SK-N-SH (cell line): Measurements from ENCODE around the gene PCNX1. TPM values are rescaled to one million over a fixed set of nuclear protein-coding genes. Genes with fewer than 3 reads are reported as not detected.
"Not testable (repeated sequence)": the region's sequence is repeated elsewhere in the genome, so short reads cannot be mapped to it uniquely, and the experiment has no call there.

Experiments
- CTCF ChIA-PET: fragments of 300-600, 350-600 bp; formaldehyde crosslinking; extraction: SDS; loops from one replicate; lab custom pipeline; 2021; lab: Yijun Ruan, JAX
- POLR2A ChIA-PET: fragments of 350-600 bp; sonication (Branson Sonifier 250); formaldehyde crosslinking; extraction: SDS; loops from one replicate; lab custom pipeline; 2020; ENCODE audit warnings: antibody characterized with exemption, inconsistent platforms; lab: Yijun Ruan, JAX
- DNase-seq: peaks from one replicate; pipeline ENCODE4 v3.0.0; 2012
- H2AFZ ChIP-seq: fragments of 200-600 bp; sonication (generic); 2 replicates; pipeline ENCODE4 v1.8.1; 2016; ENCODE audit warnings: antibody characterized with exemption, mild to moderate bottlenecking, low read depth
- H3F3A ChIP-seq: fragments of 200-600 bp; sonication (generic); replicated peaks from 2 replicates; pipeline ENCODE3; 2016; ENCODE audit warnings: antibody characterized with exemption, mild to moderate bottlenecking; ENCODE audit not compliant: insufficient read depth
- H3K27ac ChIP-seq, 2 experiments: fragments of 200-500 bp in 1 of 2; fragments of 200-600 bp in 1 of 2; sonication (Bioruptor generic) in 1 of 2; sonication (generic), shearing (Covaris generic) in 1 of 2; 2 replicates each; pipeline versions ENCODE4 v1.5.1 to v1.6.1; 2014 to 2016; ENCODE audit warnings: low read depth in 2 of 2, inconsistent platforms in 1 of 2, low read length in 1 of 2, mild to moderate bottlenecking in 1 of 2, mixed read lengths in 1 of 2
- H3K27me3 ChIP-seq: fragments of 200-600 bp; sonication (generic), shearing (Covaris generic); 2 replicates; pipeline ENCODE4 v1.6.1; 2016; ENCODE audit warnings: mixed run types; ENCODE audit not compliant: insufficient read depth
- H3K36me3 ChIP-seq, 2 experiments: fragments of 200-500 bp in 1 of 2; fragments of 200-600 bp in 1 of 2; sonication (Bioruptor generic) in 1 of 2; sonication (generic) in 1 of 2; replicated peaks in 1 of 2; 2 replicates each; pipeline versions ENCODE3 to v1.5.1; 2014 to 2016; ENCODE audit warnings: low read length in 1 of 2, mild to moderate bottlenecking in 1 of 2; ENCODE audit not compliant: insufficient read depth in 2 of 2, control insufficient read depth in 1 of 2
- H3K4me1 ChIP-seq, 2 experiments: fragments of 200-500 bp in 1 of 2; fragments of 200-600 bp in 1 of 2; sonication (Bioruptor generic) in 1 of 2; sonication (generic), shearing (Covaris generic) in 1 of 2; 2 replicates each; pipeline versions ENCODE4 v1.5.1 to v1.6.1; 2014 to 2016; ENCODE audit warnings: low read depth in 1 of 2, low read length in 1 of 2, mixed run types in 1 of 2; ENCODE audit not compliant: insufficient read depth in 2 of 2, control insufficient read depth in 1 of 2
- H3K4me2 ChIP-seq: fragments of 200-600 bp; sonication (generic), shearing (Covaris generic); 2 replicates; pipeline ENCODE4 v1.6.1; 2017; ENCODE audit warnings: mixed run types
- H3K4me3 ChIP-seq, 2 experiments: fragments of 200-500 bp in 1 of 2; fragments of 200-600 bp in 1 of 2; sonication (Bioruptor generic) in 1 of 2; sonication (generic), shearing (Covaris generic) in 1 of 2; 2 replicates each; pipeline versions ENCODE4 v1.5.1 to v1.8.1; 2014 to 2016; ENCODE audit warnings: low read depth in 2 of 2, inconsistent platforms in 1 of 2, low read length in 1 of 2, mild to moderate bottlenecking in 1 of 2, mixed read lengths in 1 of 2, moderate library complexity in 1 of 2
- H3K79me2 ChIP-seq: fragments of 200-600 bp; sonication (generic); 2 replicates; pipeline ENCODE4 v1.8.1; 2017; ENCODE audit warnings: mild to moderate bottlenecking; ENCODE audit not compliant: insufficient read depth
- H3K9ac ChIP-seq: fragments of 200-600 bp; sonication (generic); 2 replicates; pipeline ENCODE4 v1.6.1; 2017; ENCODE audit warnings: mixed run types
- H3K9me2 ChIP-seq: fragments of 200-600 bp; sonication (generic); 2 replicates; pipeline ENCODE4 v1.6.1; 2017; ENCODE audit warnings: mixed run types
- H3K9me3 ChIP-seq: fragments of 200-600 bp; sonication (generic); 2 replicates; pipeline ENCODE4 v1.6.1; 2017; ENCODE audit warnings: mixed run types, mild to moderate bottlenecking, moderate library complexity
- H4K20me1 ChIP-seq: fragments of 200-600 bp; sonication (generic); 2 replicates; pipeline ENCODE4 v1.6.1; 2017; ENCODE audit warnings: mild to moderate bottlenecking, mixed run types; ENCODE audit not compliant: insufficient read depth
- CHD2 ChIP-seq: fragments of 150-350 bp; IDR thresholded peaks from 2 replicates; pipeline ENCODE4 v1.6.1; 2018; ENCODE audit warnings: low read length; ENCODE audit not compliant: partially characterized antibody
- FOXJ3 ChIP-seq: sonication (generic); formaldehyde crosslinking; IDR thresholded peaks from 2 replicates; pipeline ENCODE4 v1.5.1; 2020; ENCODE audit warnings: mild to moderate bottlenecking, missing genetic modification reagents
- MEF2A ChIP-seq: IDR thresholded peaks from 2 replicates; pipeline ENCODE4 v1.4.0; 2012; ENCODE audit warnings: low read depth, borderline replicate concordance
- MXI1 ChIP-seq: IDR thresholded peaks from 2 replicates; pipeline ENCODE4 v1.6.1; 2012; ENCODE audit warnings: mild to moderate bottlenecking, low read depth, low read length, improper control_type of control experiment
- RCOR1 ChIP-seq: fragments of 150-350 bp; IDR thresholded peaks from 2 replicates; pipeline ENCODE4 v1.6.1; 2017; ENCODE audit warnings: antibody characterized with exemption, low read length
- RFX5 ChIP-seq: IDR thresholded peaks from 2 replicates; pipeline ENCODE4 v1.6.1; 2012; ENCODE audit warnings: mild to moderate bottlenecking, improper control_type of control experiment, low read length
- USF2 ChIP-seq: fragments of 150-350 bp; IDR thresholded peaks from 2 replicates; pipeline ENCODE4 v1.6.1; 2017; ENCODE audit warnings: antibody characterized with exemption, low read length, low read depth, borderline replicate concordance
- WGBS: methylation state at CpG from one replicate; pipeline ENCODE4 v1.1.6; 2017; ENCODE audit warnings: low lambda C conversion rate; 5-methylcytosine and 5-hydroxymethylcytosine counted together
- polyA plus RNA-seq, 3 experiments: library from polyadenylated mRNA; depleted of rRNA; stranded (reverse); fragments of >200 nt; gene quantifications; 2 replicates each; pipeline ENCODE4 v1.2.3, GENCODE V29; 2012
- TF ChIP-seq, protein P1 (sequence below): IDR thresholded peaks from 2 replicates; pipeline ENCODE4; 2012
- TF ChIP-seq, protein P2 (sequence below): fragments of 150-350 bp; IDR thresholded peaks from 2 replicates; pipeline ENCODE4 v1.6.1; 2016; ENCODE audit warnings: mild to moderate bottlenecking, low read depth, low read length

PCNX1 gene
- polyA plus RNA-seq, 1 of the 3 experiments (the other 2 are of a cell fraction), result 9.4 TPM

GRCh38 chr14:70858641-70859040, 48.6 kb upstream of the PCNX1 start:
- POLR2A ChIA-PET, result no interaction called here
- no peak overlapping the region for H3K27ac ChIP-seq
- WGBS, result 78% methylated on average over 5 of the region's 5 CpGs

GRCh38 chr14:70866992-70867391, 40.3 kb upstream of the PCNX1 start:
- H4K20me1 ChIP-seq, H3K36me3 ChIP-seq, H3K4me1 ChIP-seq, H2AFZ ChIP-seq, H3K9me2 ChIP-seq, H3K9me3 ChIP-seq, H3K27me3 ChIP-seq, H3K79me2 ChIP-seq, H3K4me3 ChIP-seq, POLR2A ChIA-PET, H3K4me2 ChIP-seq, H3K9ac ChIP-seq, H3K27ac ChIP-seq, H3F3A ChIP-seq, DNase-seq: not testable (repeated sequence)
- CTCF ChIA-PET, result interaction anchor here (1.6 to 1.7 kb wide), 2 partner anchors 40 to 50 kb away, joined by 3 to 5 read pairs; partner anchors contain the start of gene PCNX1
- WGBS, result 10% methylated on average over 1 of the region's 1 CpG

More at GRCh38 chr14:70858641-70859040, 48.6 kb upstream of the PCNX1 start:
- H3K36me3 ChIP-seq, result no peaks in the 10 kb centered on the region
- DNase-seq, result no peak
- H3K4me1 ChIP-seq, result peaks cover 0 to 10% of the 10 kb centered on the region in 2 experiments; a peak in 1 of 4 replicates
- no peaks in the 10 kb centered on the region for H3K79me2 ChIP-seq
- H3K4me3 ChIP-seq, result no peak overlapping the region
- no peaks in the 10 kb centered on the region for H4K20me1 ChIP-seq
- H3F3A ChIP-seq, result peaks cover 19% of the 10 kb centered on the region
- no peaks in the 10 kb centered on the region for H3K27me3 ChIP-seq
- H3K9me2 ChIP-seq, result no peaks in the 10 kb centered on the region
- no peak overlapping the region for H3K4me2 ChIP-seq
- TF ChIP-seq, protein P1, sequence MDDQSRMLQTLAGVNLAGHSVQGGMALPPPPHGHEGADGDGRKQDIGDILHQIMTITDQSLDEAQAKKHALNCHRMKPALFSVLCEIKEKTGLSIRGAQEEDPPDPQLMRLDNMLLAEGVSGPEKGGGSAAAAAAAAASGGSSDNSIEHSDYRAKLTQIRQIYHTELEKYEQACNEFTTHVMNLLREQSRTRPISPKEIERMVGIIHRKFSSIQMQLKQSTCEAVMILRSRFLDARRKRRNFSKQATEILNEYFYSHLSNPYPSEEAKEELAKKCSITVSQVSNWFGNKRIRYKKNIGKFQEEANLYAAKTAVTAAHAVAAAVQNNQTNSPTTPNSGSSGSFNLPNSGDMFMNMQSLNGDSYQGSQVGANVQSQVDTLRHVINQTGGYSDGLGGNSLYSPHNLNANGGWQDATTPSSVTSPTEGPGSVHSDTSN, result no peak
- TF ChIP-seq MXI1, result no peak
- no peak for TF ChIP-seq RFX5
- TF ChIP-seq, protein P2, sequence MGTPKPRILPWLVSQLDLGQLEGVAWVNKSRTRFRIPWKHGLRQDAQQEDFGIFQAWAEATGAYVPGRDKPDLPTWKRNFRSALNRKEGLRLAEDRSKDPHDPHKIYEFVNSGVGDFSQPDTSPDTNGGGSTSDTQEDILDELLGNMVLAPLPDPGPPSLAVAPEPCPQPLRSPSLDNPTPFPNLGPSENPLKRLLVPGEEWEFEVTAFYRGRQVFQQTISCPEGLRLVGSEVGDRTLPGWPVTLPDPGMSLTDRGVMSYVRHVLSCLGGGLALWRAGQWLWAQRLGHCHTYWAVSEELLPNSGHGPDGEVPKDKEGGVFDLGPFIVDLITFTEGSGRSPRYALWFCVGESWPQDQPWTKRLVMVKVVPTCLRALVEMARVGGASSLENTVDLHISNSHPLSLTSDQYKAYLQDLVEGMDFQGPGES, result no peak
- no peak for TF ChIP-seq USF2
- no peak for TF ChIP-seq CHD2
- TF ChIP-seq MEF2A, result no peak
- no peak for TF ChIP-seq RCOR1
- TF ChIP-seq FOXJ3 (CRISPR knock-in tag), result no peak
- no peaks in the 10 kb centered on the region for H3K9me3 ChIP-seq
- H3K9ac ChIP-seq, result no peak overlapping the region
- CTCF ChIA-PET, result interaction anchor here (1.3 kb wide), 1 partner anchor 49 kb away, joined by 3 read pairs; the partner anchor contains the start of gene PCNX1
- no peak overlapping the region for H2AFZ ChIP-seq
